Measurements from ENCODE around the gene AK4.

DNA sequence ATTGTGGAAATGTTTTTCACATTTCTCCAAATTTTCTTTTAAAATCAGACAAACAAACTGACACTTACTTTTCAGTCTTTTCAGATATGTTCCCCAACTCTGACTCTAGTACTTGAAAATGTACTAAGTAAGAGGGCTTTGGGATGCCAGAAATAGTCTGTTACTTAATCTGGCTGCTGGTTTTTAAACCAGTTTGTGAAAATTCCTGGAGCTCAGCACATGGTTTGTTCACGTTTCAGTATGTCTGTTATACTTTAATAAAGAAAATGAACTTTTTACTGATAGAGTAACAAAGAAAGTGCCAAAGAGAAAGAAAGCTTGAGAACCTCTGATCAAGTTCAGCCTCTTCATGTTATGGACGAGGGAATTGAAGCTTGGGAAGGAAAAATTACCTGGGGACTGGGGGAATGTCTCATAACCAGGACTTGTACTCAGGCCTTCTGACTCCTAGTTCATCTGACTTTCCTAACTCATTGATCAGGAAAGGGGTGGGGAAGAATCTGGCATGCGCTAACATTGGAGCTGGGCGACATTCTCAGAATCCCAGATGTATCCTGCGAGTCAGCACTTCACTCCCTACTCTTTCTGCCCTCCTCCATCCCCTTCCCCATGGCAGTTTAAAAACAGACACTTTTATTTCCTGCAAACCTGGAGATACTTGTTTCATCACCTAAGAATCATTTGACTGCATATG lies 130.5 kb downstream of the AK4 start:
- no peak for TF ChIP-seq EZH2phosphoT487 (IDR thresholded peaks at IDR 0.05; ENCODE audit: insufficient read depth, low read depth)
- no peak for TF ChIP-seq EZH2 (IDR thresholded peaks at IDR 0.05; ENCODE audit: insufficient read depth, poor library complexity, severe bottlenecking)

Measured in GM23248 (cell line).